K562 (cell line): ENCODE results near the gene RPL3. TPM values are rescaled to one million over a fixed set of nuclear protein-coding genes. Genes with fewer than 3 reads are reported as not detected.

Source experiments
- HIVEP1 ChIP-seq: fragments of 250-450 bp; sonication (Bioruptor Pico); IDR thresholded peaks from 2 replicates; pipeline ENCODE4 v1.4.0; 2020; ENCODE audit warnings: mild to moderate bottlenecking
- MGA ChIP-seq: fragments of 450-650 bp; IDR thresholded peaks from 2 replicates; pipeline ENCODE4 v1.6.1; 2016; ENCODE audit warnings: mild to moderate bottlenecking, moderate library complexity
- ZNF212 ChIP-seq: fragments of 450-650 bp; formaldehyde crosslinking; IDR thresholded peaks from 2 replicates; pipeline ENCODE4 v1.4.0; 2020; ENCODE audit warnings: mild to moderate bottlenecking
- polyA plus RNA-seq, 8 experiments: library from polyadenylated mRNA; depleted of rRNA in 4 of 8; stranded (reverse) in 5 of 8; unstranded in 3 of 8; fragments of >200 nt; fragmentation: Nextera tagmentation in 2 of 8; fragmentation: Illumina TruSeq in 1 of 8; extraction: Ambion mirVana in 2 of 8; extraction: Trizol in 1 of 8; gene quantifications; 2 replicates each; pipeline versions ENCODE4 v1.2.1 to v1.2.3, GENCODE V29; 2011 to 2014; ENCODE audit warnings: inconsistent platforms in 1 of 8, missing spikeins in 1 of 8
- total RNA-seq, 7 experiments: library from RNA; depleted of rRNA in 6 of 7; stranded (reverse); fragments of >200 nt in 6 of 7; fragmentation: Illumina TruSeq in 2 of 7; extraction: Trizol in 2 of 7; gene quantifications; 2 replicates each; pipeline versions ENCODE4 v1.2.1 to v1.2.3, GENCODE V29; 2011 to 2021; ENCODE audit warnings: low replicate concordance in 1 of 7

Gene RPL3
- total and polyA plus RNA-seq, 9 of the 15 experiments (the other 6 are each of a cell fraction or from before 2014, with no cell fraction given), result 1,624 to 4,066 (median 2,565) TPM

GRCh38 chr22:39359659-39360195 lies 40.3 kb upstream of the RPL3 start (continued):
- TF ChIP-seq MGA, result no peak
- TF ChIP-seq HIVEP1 (CRISPR knock-in tag), result no peak
- TF ChIP-seq ZNF212, result no peak
